Motor neuron (in vitro differentiated cells): ENCODE data around the gene IL18R1. TPM values are rescaled to one million over a fixed set of nuclear protein-coding genes. Genes with fewer than 3 reads are reported as not detected.

Experiments used
- ATAC-seq, 8 experiments: fragments of 200-7000 bp; cut with Tn5 transposase; replicated peaks in 6 of 8; 2 replicates each; pipeline ENCODE4 v1.8.0; 2021; ENCODE audit warnings: mild to moderate bottlenecking in 8 of 8, moderate library complexity in 8 of 8
- H3K27ac ChIP-seq, 2 donors: fragments of 250-450 bp; sonication (Bioruptor Pico); 2 replicates each; pipeline ENCODE4 v1.9.0; 2021; ENCODE audit warnings: antibody characterized with exemption in 2 of 2, mild to moderate bottlenecking in 2 of 2, moderate library complexity in 1 of 2
- H3K4me1 ChIP-seq, 2 donors: fragments of 250-450 bp; sonication (Bioruptor Pico); replicated peaks in 1 of 2; 2 replicates each; pipeline ENCODE4 v1.6.1; 2021; ENCODE audit warnings: antibody characterized with exemption in 2 of 2, mild to moderate bottlenecking in 2 of 2, moderate library complexity in 1 of 2
- H3K4me3 ChIP-seq, 5 donors: fragments of 250-450 bp; sonication (Bioruptor Pico); 2 replicates each; pipeline ENCODE4 v1.9.0; 2021; ENCODE audit warnings: antibody characterized with exemption in 5 of 5, mild to moderate bottlenecking in 5 of 5, moderate library complexity in 4 of 5
- WGBS, 10 experiments: fragments of 450-650 bp; shearing (Covaris generic); methylation state at CpG; one replicate each; pipeline ENCODE4 v1.0.0; 2022; 5-methylcytosine and 5-hydroxymethylcytosine counted together
- in situ Hi-C, 9 experiments: fragments of 400-800 bp; cut with MboI; loops; one replicate each; pipeline ENCODE4 v1.15.0; 2021; ENCODE audit warnings: low sequenced_read_pairs in 9 of 9, low pct_unique_long_range_greater_than_20kb in 2 of 9; ENCODE audit not compliant: unreplicated experiment in 9 of 9
- total RNA-seq, 8 experiments: library from RNA; unstranded; fragments of 300-600 nt; gene quantifications; 2 replicates each; pipeline versions ENCODE4 v1.2.3 to v1.2.4, GENCODE V29; 2022

Gene IL18R1
- total RNA-seq, 8 experiments from 2014 or later, result 0.17 to 56.7 (median 0.54) TPM

DNA sequence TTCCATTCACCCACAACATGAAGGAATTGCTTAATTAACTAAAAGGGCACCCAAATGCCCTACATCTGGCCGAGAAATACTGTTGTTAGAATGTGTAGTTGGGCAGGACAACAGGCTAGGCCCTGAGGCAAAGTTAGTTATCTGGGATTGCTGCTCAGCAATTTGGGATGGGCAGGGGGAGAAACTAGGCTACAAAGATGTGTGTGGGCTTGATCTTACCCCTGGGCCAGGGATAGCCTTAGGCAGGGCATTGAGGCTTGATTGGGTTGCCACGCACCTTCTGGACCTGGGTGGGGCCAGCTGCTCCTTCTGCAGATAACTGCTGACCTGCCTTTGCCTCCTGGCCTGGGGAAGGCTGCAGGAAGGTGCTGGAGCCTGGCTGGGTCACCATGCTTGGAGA is 76.8 kb downstream of the IL18R1 start:
- Histone ChIP-seq H3K4me1 (no peaks in the 10 kb centered on the region), H3K4me3 (no peak overlapping the region), H3K27ac (no peak overlapping the region)
- WGBS, 10 experiments, result 40 to 100% (median 80%) methylated on average over 1 of the region's 2 CpGs; no CpG with 5 or more reads in 4 of the 10 experiments
- in situ Hi-C loops, result loop anchor here in 3 of 9 experiments (25.0 kb wide), 3 partner anchors 170 to 545 kb away; no protein-coding TSS in a partner anchor
- no peak for ATAC-seq

DNA sequence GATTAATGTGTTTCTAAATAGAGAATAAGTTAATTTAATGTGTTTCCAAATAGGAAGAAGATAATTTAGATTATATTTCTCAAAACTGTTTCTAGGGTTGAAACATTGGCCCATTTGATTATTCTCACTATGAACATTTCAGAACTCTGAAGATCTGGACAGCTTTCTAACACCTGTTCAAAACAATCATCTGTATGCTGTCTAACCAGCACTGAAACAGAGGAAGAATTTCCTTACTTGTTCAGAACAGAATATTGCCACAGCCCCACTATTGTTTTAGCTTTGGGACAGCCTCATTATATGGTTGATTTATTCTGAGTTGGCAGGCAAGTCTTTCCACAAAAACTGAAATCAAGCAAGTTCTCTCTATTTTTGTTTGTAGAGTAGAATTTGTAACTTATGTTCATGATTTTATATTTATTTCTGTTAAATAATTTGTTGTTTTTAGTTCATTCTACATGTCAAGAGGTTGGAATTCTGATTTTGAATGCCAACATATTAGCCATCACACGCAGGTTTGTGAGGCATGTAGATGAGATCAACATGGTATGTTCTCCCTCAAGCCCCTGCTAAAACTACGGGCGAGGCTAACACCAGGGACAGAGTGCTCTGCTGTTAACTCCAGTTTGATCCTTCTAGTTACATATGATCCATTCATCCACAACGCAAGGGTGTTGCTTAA is 78.5 kb downstream of the IL18R1 start:
- H3K27ac ChIP-seq, result no peak overlapping the region
- no peaks in the 10 kb centered on the region for H3K4me1 ChIP-seq
- ATAC-seq, result no peak
- 60 to 100% (median 79%) methylated on average over 1 to 4 of the region's 4 CpGs for WGBS, 10 experiments
- in situ Hi-C loops, result loop anchor here in 3 of 9 experiments (25.0 kb wide), 3 partner anchors 172 to 547 kb away; no protein-coding TSS in a partner anchor
- H3K4me3 ChIP-seq, result no peak overlapping the region

DNA sequence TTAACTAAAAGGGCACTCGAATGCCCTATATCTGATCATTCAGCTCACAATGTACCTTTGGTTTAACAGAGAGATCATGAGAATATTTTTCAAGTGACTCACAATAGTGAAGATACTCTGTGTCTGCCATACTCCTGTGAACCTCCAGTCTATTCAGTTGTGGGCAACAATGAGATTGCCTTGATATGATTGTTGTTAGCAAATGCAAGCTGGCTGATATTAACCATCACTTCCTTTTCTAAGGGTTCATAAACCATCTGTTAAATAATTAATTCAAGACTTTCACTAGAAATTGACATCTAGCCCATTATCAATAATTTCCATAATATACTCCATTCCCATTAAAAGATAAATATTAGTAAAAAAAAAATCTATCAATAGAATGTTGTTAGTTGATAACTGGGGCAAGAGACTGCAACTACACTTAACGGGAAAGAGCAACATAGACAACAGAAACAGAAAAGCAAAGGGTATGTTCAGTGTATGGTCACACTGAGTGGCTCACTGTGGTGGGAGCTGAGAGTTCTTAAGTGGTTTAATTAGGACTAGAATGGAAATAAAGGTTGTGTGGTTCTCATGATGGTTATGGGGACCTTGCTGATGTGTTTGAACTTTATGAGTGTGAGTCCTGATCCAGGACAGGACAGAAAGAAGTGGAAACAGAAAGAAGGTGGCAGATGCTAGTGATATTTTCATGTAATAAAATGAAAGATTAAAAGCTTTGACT is 79.2 kb downstream of the IL18R1 start:
- no peak overlapping the region for H3K27ac ChIP-seq
- in situ Hi-C loops, result loop anchor here in 3 of 9 experiments (25.0 kb wide), 3 partner anchors 173 to 548 kb away; no protein-coding TSS in a partner anchor
- no peaks in the 10 kb centered on the region for H3K4me1 ChIP-seq
- WGBS, 10 experiments, result 61 to 100% (median 94%) methylated on average over 1 to 2 of the region's 2 CpGs; no CpG with 5 or more reads in 1 of the 10 experiments
- ATAC-seq, result no peak
- H3K4me3 ChIP-seq, result no peak overlapping the region

DNA sequence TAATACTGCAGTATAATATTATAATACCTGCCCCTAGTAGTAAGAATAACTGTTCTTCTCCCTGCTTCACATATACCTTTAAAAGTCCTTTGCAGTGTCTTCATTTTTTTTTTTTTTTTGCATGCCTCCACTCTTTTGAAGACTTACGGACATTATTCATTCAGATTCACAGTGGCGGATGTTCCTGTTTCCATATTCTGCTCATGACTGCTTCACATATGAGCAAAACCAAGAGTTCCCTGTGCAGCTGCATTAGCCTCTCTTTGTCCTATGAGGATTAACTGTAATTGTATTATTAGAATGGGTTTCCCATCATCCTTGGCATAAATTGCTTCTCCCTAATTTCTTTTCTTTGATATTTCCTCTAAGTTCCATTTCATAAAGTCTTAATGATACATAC is 80.1 kb downstream of the IL18R1 start:
- in situ Hi-C loops, result loop anchor here in 3 of 9 experiments (25.0 kb wide), 3 partner anchors 173 to 548 kb away; no protein-coding TSS in a partner anchor
- no peak overlapping the region for H3K27ac ChIP-seq
- 40 to 100% (median 91%) methylated on average over 1 to 2 of the region's 2 CpGs for WGBS, 10 experiments
- no peak for ATAC-seq
- H3K4me3 ChIP-seq, result no peak overlapping the region
- no peaks in the 10 kb centered on the region for H3K4me1 ChIP-seq

DNA sequence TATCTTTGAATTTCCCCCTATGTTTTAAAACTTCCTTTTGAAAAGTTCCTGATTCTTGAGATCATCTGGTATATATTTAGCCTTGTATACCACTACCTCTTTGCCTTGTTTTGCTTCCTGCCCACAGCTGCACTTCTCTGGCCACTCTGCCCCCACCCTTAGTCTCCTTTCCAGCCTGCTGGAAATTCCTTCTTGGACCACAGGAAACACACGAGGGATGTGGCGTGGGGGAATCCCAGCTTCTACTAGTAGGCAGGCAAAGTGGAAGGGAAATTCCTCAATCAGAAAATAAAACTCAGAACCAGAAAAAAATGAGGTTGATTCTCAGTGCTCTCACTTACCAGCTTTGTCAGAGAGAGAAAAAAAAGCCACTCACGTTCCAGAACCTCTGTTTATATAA is 80.7 kb downstream of the IL18R1 start:
- in situ Hi-C loops, result loop anchor here in 3 of 9 experiments (25.0 kb wide), 3 partner anchors 174 to 549 kb away; no protein-coding TSS in a partner anchor
- no peak for ATAC-seq
- no peak overlapping the region for H3K27ac ChIP-seq
- no peaks in the 10 kb centered on the region for H3K4me1 ChIP-seq
- WGBS, 10 experiments, result 10 to 100% (median 67%) methylated on average over 1 to 2 of the region's 3 CpGs; no CpG with 5 or more reads in 1 of the 10 experiments
- H3K4me3 ChIP-seq, result no peak overlapping the region

DNA sequence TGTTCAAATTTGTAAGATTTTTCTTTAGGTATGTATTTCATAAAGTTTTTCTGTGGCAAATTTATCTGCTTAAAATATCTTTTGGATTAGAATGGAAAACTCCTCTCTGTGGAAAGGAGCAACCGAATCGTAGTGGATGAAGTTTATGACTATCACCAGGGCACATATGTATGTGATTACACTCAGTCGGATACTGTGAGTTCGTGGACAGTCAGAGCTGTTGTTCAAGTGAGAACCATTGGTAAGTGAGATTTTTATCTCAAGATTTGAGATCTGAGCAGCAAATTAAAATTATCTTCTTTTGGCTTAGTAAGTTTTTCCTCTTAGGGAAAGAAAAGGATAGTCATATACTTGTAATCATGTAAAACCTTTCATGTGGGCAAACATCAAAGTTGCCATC is 81.5 kb downstream of the IL18R1 start:
- WGBS, 10 experiments, result 30 to 100% (median 77%) methylated on average over 2 to 4 of the region's 4 CpGs; no CpG with 5 or more reads in 2 of the 10 experiments
- Histone ChIP-seq H3K27ac (no peak overlapping the region), H3K4me3 (no peak overlapping the region), H3K4me1 (no peaks in the 10 kb centered on the region)
- no peak for ATAC-seq
- in situ Hi-C loops, result loop anchor here in 3 of 9 experiments (25.0 kb wide), 3 partner anchors 175 to 550 kb away; no protein-coding TSS in a partner anchor

DNA sequence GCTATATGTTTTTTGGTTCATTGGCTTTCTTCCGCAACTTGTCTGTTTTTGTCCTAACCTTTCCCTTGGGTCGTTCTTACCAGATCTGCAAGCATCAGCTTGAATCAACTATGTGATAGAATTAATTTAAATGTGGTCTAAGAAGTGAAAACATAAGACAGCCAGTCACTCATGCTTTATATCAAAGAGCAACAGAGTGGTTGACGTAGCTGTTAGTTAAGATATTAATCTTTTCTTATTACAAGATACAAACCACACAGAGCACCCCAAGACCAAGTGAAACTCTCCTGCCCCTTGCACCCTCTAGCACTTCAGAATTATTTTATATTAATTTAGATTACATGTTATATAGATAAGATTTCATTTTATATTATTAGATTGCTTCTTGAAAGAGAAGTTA is 82.5 kb downstream of the IL18R1 start:
- WGBS, 10 experiments, result 67 to 100% (median 93%) methylated on average over 1 to 3 of the region's 3 CpGs; no CpG with 5 or more reads in 2 of the 10 experiments
- in situ Hi-C loops, result loop anchor here in 3 of 9 experiments (25.0 kb wide), 3 partner anchors 176 to 551 kb away; no protein-coding TSS in a partner anchor
- Histone ChIP-seq H3K27ac (no peak overlapping the region), H3K4me1 (no peaks in the 10 kb centered on the region), H3K4me3 (no peak overlapping the region)
- ATAC-seq, result no peak

DNA sequence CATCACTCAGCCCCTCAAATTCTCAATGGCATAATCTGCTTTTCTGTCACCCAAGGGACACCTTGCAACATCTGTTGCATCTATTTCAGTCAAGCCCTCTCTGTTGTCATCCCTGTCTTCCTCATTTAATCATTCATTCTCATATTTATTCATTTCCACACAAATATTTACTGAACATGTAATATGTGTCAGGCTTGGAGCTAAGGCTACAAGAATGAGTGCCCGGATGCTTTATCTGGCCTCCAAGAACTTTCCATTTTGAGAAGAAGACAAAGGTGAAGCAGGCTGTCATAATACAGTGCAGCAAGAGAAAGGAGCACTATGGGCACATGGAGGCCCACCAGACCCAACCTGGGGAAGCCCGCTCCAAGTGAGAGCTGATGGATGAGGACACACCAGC is 83.0 kb downstream of the IL18R1 start:
- Histone ChIP-seq H3K4me3 (no peak overlapping the region), H3K27ac (no peak overlapping the region), H3K4me1 (no peaks in the 10 kb centered on the region)
- in situ Hi-C loops, result loop anchor here in 3 of 9 experiments (25.0 kb wide), 3 partner anchors 176 to 551 kb away; no protein-coding TSS in a partner anchor
- 70 to 100% (median 84%) methylated on average over 1 to 2 of the region's 2 CpGs; no CpG with 5 or more reads in 4 of the 10 experiments for WGBS, 10 experiments
- no peak for ATAC-seq

DNA sequence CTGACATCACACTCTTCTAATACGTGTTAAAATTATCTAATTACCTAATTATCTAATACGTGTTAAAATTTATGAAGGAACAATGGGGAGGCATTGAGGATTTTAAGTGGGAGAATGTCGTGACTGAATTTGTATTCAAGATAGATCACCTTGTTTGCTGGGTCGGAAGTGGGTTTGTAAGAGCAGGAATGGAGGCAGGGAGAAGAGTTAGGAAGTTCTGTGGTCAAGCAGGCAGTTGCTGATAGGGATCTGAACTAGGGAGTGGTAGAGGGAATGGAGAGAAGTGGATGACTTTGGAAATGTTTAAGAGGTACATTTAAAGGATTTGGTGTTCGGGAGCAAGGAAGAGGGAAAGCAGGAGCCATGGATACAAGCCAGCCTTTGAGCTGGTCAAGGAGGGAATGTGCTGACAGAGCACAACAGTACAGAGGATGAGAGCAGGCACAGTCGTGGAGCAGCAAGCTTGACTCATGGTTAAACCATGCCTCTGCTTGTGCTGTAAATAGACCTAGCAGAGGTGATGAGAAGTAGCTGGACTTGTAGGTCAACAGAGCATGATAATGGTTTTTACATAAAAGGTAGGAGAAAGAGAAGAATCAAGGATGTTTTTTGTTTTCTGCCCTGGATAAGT is 83.6 kb downstream of the IL18R1 start:
- ATAC-seq, result peak in 2 of 8 experiments; percentile 61 to 78
- Histone ChIP-seq H3K4me3 (no peak overlapping the region), H3K27ac (no peak overlapping the region), H3K4me1 (no peaks in the 10 kb centered on the region)
- 18 to 75% (median 58%) methylated on average over 3 to 6 of the region's 6 CpGs; no CpG with 5 or more reads in 1 of the 10 experiments for WGBS, 10 experiments
- in situ Hi-C loops, result loop anchor here in 3 of 9 experiments (25.0 kb wide), 3 partner anchors 177 to 552 kb away; no protein-coding TSS in a partner anchor

DNA sequence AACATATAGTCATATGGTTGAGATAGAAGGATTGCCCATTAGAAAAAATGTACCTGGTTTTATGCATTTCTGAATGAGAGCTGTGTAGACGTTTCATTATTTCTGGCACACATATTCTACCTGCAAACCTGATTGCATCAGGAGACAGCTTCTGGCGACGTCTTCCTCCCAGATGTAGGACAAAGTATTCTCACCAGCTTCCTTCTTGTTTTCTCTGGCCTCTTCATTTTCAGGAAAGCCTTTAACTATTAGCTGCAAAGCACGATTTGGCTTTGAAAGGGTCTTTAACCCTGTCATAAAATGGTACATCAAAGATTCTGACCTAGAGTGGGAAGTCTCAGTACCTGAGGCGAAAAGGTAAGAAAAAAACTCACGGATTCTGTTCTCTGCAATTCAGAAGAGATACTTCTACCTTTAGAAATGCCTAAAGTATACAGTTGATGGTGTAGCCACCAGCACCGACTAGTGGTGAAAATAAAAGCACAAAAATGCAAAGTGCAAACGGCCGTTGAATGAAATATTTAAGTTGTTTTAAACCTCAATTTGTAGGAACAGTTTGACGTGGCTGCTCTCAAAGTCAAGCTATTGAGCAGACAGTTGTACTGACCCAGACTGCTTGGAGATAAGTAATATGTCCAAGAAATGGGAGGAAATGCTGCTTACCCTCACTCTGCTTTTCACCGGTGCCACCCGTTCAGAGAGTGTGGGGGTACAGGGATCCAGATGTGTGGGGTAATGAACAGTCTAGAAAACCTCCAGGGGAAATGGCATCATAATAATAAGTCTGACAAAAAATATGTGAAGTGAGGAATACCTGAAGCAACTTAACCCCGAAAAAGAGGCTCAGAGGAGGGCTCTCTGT is 87.6 kb downstream of the IL18R1 start:
- 6 to 55% (median 25%) methylated on average over 2 to 12 of the region's 13 CpGs; no CpG with 5 or more reads in 1 of the 10 experiments for WGBS, 10 experiments
- peak in 3 of 8 experiments; percentile 61 to 88 (median 75) for ATAC-seq
- no peak overlapping the region for H3K4me3 ChIP-seq
- H3K27ac ChIP-seq, result no peak overlapping the region
- no peaks in the 10 kb centered on the region for H3K4me1 ChIP-seq
- in situ Hi-C loops, result loop anchor here in 4 of 9 experiments (10.0 to 25.0 kb wide), 5 partner anchors 78 to 556 kb away; no protein-coding TSS in a partner anchor

DNA sequence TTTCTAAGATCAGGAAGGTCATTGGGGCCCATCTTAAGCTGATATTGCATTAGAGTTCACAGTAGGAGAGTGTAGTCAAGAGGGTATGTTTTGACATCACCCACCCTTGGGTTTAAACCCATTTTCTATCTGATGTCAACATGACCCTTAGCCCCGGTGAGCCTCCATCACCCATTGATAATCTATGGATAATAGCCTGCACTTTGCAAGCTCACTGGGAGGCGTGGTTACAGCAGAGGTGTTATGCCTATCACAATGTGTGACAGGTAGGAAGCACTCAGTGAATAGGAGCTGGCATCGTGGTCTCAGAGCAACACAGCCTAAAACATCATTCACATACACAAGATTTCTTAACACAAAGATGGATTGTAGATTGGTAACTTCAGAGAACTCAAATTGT is 88.6 kb downstream of the IL18R1 start:
- in situ Hi-C loops, result loop anchor here in 4 of 9 experiments (10.0 to 25.0 kb wide), 5 partner anchors 79 to 557 kb away; no protein-coding TSS in a partner anchor
- no peak for ATAC-seq
- H3K27ac ChIP-seq, result no peak overlapping the region
- H3K4me1 ChIP-seq, result no peaks in the 10 kb centered on the region
- WGBS, 10 experiments, result 78 to 92% (median 88%) methylated on average over 1 to 3 of the region's 3 CpGs; no CpG with 5 or more reads in 3 of the 10 experiments
- H3K4me3 ChIP-seq, result no peak overlapping the region
